HCT116 (cell line): ENCODE results near the gene PCSK2.

Experiments used
- ATF3 ChIP-seq: IDR thresholded peaks from 2 replicates; pipeline ENCODE4 v1.6.1; 2012
- RAD21 ChIP-seq: IDR thresholded peaks from 2 replicates; pipeline ENCODE4 v1.6.1; 2012; ENCODE audit warnings: low read depth, mild to moderate bottlenecking
- SIN3A ChIP-seq: IDR thresholded peaks from 2 replicates; pipeline ENCODE4 v1.6.1; 2012; ENCODE audit warnings: low read depth
- YY1 ChIP-seq: IDR thresholded peaks from 2 replicates; pipeline ENCODE4 v1.6.1; 2011; ENCODE audit warnings: low read length, low read depth, moderate library complexity, mild to moderate bottlenecking; ENCODE audit not compliant: insufficient replicate concordance; ENCODE audit errors: extremely low read depth
- TF ChIP-seq, protein P1 (sequence below), 3 experiments: fragments of 200-600 bp in 1 of 3; sonication (generic) in 1 of 3; IDR thresholded peaks in 2 of 3; conservative IDR thresholded peaks in 1 of 3; 2 replicates each; pipeline ENCODE4 v1.5.1; 2012 to 2017; ENCODE audit warnings: low read depth in 2 of 3, low read length in 2 of 3, antibody characterized with exemption in 1 of 3, borderline replicate concordance in 1 of 3, control low read depth in 1 of 3, mild to moderate bottlenecking in 1 of 3, mixed read lengths in 1 of 3, mixed run types in 1 of 3, moderate library complexity in 1 of 3; ENCODE audit not compliant: insufficient read depth in 1 of 3

DNA sequence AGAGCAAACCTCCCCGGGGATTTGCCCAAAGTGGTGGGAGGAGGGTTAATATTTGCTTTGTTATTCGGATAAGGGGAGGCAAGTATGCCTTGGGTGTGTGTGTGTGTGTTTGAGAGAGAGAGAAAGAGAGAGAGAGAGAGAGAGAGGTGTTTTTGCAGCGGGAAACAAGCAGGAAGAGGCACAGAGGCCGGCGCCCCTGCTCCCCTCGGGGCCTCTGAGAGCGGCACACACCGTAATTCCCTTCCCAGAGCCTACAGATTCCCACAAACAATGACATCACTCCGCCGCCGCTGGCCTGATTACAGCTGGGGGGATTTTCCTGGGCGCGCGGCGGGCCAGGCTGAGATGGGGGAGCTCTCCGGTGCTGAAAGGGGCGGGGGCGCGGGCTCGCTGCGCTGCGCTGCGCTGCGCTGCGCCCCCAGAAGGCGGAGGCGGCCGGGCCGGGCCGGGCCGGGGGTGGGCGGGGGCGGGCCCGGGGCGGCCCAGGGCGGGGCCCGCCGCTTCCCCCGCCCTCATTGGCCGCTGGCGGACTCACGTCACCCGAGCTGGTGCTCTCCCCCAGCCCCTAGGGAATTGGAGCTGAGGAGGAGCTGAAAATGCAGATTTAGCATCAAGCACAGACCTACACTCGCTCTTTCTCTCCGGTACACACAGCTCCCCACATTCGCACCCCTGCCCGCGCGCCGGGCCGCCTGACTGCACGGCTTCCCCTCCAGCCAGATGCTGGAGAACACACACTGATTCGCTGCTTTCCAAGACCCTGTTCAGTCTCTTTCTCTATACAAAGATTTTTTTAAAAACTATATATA lies at the start of gene PCSK2:
- TF ChIP-seq ATF3: no peak
- no peak for TF ChIP-seq SIN3A
- TF ChIP-seq, protein P1, sequence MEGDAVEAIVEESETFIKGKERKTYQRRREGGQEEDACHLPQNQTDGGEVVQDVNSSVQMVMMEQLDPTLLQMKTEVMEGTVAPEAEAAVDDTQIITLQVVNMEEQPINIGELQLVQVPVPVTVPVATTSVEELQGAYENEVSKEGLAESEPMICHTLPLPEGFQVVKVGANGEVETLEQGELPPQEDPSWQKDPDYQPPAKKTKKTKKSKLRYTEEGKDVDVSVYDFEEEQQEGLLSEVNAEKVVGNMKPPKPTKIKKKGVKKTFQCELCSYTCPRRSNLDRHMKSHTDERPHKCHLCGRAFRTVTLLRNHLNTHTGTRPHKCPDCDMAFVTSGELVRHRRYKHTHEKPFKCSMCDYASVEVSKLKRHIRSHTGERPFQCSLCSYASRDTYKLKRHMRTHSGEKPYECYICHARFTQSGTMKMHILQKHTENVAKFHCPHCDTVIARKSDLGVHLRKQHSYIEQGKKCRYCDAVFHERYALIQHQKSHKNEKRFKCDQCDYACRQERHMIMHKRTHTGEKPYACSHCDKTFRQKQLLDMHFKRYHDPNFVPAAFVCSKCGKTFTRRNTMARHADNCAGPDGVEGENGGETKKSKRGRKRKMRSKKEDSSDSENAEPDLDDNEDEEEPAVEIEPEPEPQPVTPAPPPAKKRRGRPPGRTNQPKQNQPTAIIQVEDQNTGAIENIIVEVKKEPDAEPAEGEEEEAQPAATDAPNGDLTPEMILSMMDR (IDR thresholded peaks at IDR 0.05 in 2 of 3, conservative IDR thresholded peaks at IDR 0.05 in 1 of 3; ENCODE audit: borderline replicate concordance in 1 of 3, insufficient read depth in 1 of 3, low read depth in 2 of 3, low read length in 2 of 3): no peak
- no peak for TF ChIP-seq RAD21
- TF ChIP-seq YY1: no peak
